Measurements from ENCODE around the gene NCKAP5.

The NCKAP5 gene

GRCh38 chr2:133371286-133371685 is 197.0 kb downstream of the NCKAP5 start:
- no peak for DNase-seq

GRCh38 chr2:133369901-133370658 is 198.2 kb downstream of the NCKAP5 start:
- DNase-seq, result no peak

- no peak for DNase-seq
Observed at GRCh38 chr2:133365117-133365516, 203.1 kb downstream of the NCKAP5 start.

GRCh38 chr2:133364636-133365035 is 203.6 kb downstream of the NCKAP5 start:
- DNase-seq, result no peak

GRCh38 chr2:133363884-133364283 is 204.4 kb downstream of the NCKAP5 start:
- no peak for DNase-seq

GRCh38 chr2:133362061-133362476 is 206.2 kb downstream of the NCKAP5 start:
- DNase-seq, result no peak

GRCh38 chr2:133360882-133361281 is 207.4 kb downstream of the NCKAP5 start:
- DNase-seq, result no peak

- no peak for DNase-seq
Observed at GRCh38 chr2:133360190-133360589, 208.1 kb downstream of the NCKAP5 start.

- no peak for DNase-seq
Observed at GRCh38 chr2:133352719-133353118, 215.5 kb downstream of the NCKAP5 start.

- no peak for DNase-seq
Observed at GRCh38 chr2:133346654-133347053, 221.6 kb downstream of the NCKAP5 start.

GRCh38 chr2:133345638-133346037 is 222.6 kb downstream of the NCKAP5 start:
- DNase-seq, result no peak

GRCh38 chr2:133344849-133345248 is 223.4 kb downstream of the NCKAP5 start:
- DNase-seq, result no peak

GRCh38 chr2:133343018-133343352 is 225.3 kb downstream of the NCKAP5 start:
- DNase-seq, result no peak

GRCh38 chr2:133342286-133343017 is 225.8 kb downstream of the NCKAP5 start:
- DNase-seq, result no peak

- no peak for DNase-seq
Observed at GRCh38 chr2:133341575-133341974, 226.7 kb downstream of the NCKAP5 start.

- DNase-seq, result no peak
Observed at GRCh38 chr2:133338224-133338623, 230.0 kb downstream of the NCKAP5 start.

GRCh38 chr2:133334923-133335322 is 233.3 kb downstream of the NCKAP5 start:
- DNase-seq, result no peak

- no peak for DNase-seq
Observed at GRCh38 chr2:133333181-133333580, 235.1 kb downstream of the NCKAP5 start.

GRCh38 chr2:133331436-133331835 is 236.8 kb downstream of the NCKAP5 start:
- DNase-seq, result peak; percentile 22

- peak; percentile 95 for DNase-seq
Observed at GRCh38 chr2:133326652-133327397, 241.4 kb downstream of the NCKAP5 start.

GRCh38 chr2:133324150-133324561 is 244.1 kb downstream of the NCKAP5 start:
- peak; percentile 34 for DNase-seq

GRCh38 chr2:133322909-133323308 is 245.4 kb downstream of the NCKAP5 start:
- no peak for DNase-seq

GRCh38 chr2:133317178-133317577 is 251.1 kb downstream of the NCKAP5 start:
- no peak for DNase-seq

GRCh38 chr2:133316557-133316956 is 251.7 kb downstream of the NCKAP5 start:
- no peak for DNase-seq
